Superior temporal gyrus (tissue), 1 donor: ENCODE measurements around the gene ALKBH8.
A peak's percentile ranks its signal among the peaks of the same experiment; 100 is the strongest.
"Not testable (repeated sequence)": the region's sequence is repeated elsewhere in the genome, so short reads cannot be mapped to it uniquely, and the experiment has no call there.

Experiments used
- DNase-seq: peaks from one replicate; pipeline ENCODE4 v3.0.0-alpha.2; 2016; ENCODE audit errors: extremely low spot score

Gene ALKBH8

GRCh38 chr11:107505647-107506225 lies 59.8 kb downstream of the ALKBH8 start:
- no peak for DNase-seq

DNA sequence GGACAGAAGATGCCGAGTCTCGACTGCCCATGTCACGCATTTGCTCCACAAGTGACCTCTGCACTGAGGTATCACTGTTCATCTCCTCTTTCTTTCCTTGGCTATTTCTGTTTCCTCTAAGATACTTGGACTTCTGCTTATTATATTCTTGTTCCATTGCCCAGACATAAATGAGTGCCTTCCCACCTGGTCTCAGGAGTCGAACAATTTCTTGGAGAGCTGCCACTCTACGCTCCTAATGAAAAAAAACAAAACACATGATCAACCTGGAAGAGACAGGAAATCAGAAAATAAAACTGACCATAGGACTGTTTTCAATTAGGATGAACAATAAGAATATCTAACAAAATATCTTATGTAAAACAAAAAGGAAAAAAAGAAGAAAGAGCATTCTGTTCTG lies 60.6 kb downstream of the ALKBH8 start:
- DNase-seq = no peak

GRCh38 chr11:107501713-107502112 lies 63.8 kb downstream of the ALKBH8 start:
- DNase-seq = no peak

- DNase-seq = not testable (repeated sequence)
Measured at GRCh38 chr11:107497371-107497770, 68.2 kb downstream of the ALKBH8 start.

- no peak for DNase-seq
Measured at GRCh38 chr11:107496011-107496410, 69.5 kb downstream of the ALKBH8 start.

- no peak for DNase-seq
Measured at GRCh38 chr11:107494055-107494454, 71.5 kb downstream of the ALKBH8 start.

DNA sequence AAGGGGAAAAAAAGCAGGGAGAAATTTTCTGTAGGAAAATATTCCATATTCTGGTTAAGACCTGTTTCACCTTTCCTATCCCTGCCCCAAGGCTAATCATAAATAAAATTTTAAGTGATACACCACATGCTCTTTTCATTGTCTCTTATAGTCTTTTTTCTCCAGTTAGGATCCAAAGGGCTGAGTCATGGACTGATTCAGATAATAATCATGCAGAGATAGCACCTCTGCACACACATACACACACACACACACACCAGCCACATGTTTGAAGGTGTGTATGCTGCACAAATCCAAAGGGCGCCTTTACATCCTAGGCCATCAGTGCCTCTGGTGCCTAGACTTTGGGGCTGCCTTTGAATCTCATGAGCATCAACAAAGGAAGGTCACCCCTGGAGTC lies 72.4 kb downstream of the ALKBH8 start:
- DNase-seq = no peak

DNA sequence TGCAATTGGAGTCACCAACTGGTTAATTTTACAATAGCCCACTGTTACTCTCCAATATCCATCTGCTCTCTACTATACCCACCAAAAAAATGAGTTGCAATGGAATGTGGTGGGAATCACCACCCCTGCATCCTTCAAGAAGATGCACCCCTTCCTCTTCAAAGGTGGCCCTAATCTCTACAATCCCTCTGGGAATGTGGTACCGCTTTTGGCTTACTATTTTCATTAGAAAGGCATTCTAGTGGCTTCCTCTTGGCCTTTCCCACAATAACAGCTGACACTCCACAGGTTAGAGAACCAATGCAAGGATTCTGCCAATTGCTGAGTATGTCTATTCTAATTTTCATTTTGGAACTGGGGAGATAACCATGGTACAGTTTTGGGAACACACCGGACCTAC lies 74.7 kb downstream of the ALKBH8 start:
- no peak for DNase-seq

GRCh38 chr11:107482234-107482633 lies 83.3 kb downstream of the ALKBH8 start:
- DNase-seq = no peak

- no peak for DNase-seq
Measured at GRCh38 chr11:107478922-107479321, 86.6 kb downstream of the ALKBH8 start.

DNA sequence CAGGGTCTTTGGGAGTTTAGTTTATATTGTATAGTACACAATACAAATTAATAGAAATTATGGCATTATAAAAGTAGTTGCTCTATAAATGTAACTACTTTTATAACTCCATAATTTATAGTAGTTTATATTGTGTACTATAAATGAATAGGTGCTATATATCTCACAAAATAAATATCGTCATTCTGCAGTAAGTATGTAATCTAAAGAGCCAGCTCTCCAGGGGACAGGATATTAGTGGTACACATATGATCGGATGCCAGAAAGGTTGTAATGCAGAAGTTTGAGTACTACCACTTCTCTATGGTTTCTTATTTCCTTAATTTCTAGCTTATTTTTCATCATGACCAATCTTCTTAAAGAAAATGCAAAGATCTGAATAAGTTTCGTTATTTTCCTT lies 87.7 kb downstream of the ALKBH8 start:
- no peak for DNase-seq

- DNase-seq = no peak
Measured at GRCh38 chr11:107473792-107474191, 91.7 kb downstream of the ALKBH8 start.

- DNase-seq = no peak
Measured at GRCh38 chr11:107472966-107473365, 92.6 kb downstream of the ALKBH8 start.

GRCh38 chr11:107468596-107468995 lies 96.9 kb downstream of the ALKBH8 start:
- no peak for DNase-seq

GRCh38 chr11:107467696-107468095 lies 97.8 kb downstream of the ALKBH8 start:
- no peak for DNase-seq

- DNase-seq = not testable (repeated sequence)
Measured at GRCh38 chr11:107466275-107466866, 99.2 kb downstream of the ALKBH8 start.

- peak; percentile 99 for DNase-seq
Measured at GRCh38 chr11:107457558-107458271, 107.8 kb downstream of the ALKBH8 start, which contains the start of gene CWF19L2. CWF19L2 (minus strand) TSS chr11:107457825; CDS start chr11:107457816, 9 bp downstream.

DNA sequence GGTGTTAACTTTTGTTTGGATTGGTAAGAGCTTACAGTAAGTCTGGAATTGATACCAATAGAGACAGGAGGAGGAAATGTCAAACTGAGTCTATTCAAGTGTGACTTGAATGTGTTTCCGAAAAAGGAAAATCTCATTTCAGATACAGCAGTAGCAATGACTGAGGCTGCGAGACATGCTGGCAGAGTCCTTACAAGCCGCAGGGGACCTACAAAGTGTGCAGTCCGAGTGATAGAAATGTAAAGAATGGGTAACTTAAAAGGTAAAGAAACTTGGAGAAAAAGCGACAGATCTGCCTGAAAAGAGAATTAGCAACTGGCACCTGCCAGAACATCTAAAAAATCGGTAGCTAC lies 108.4 kb downstream of the ALKBH8 start:
- no peak for DNase-seq

GRCh38 chr11:107453594-107454286 lies 111.8 kb downstream of the ALKBH8 start:
- DNase-seq = no peak
